ENCODE results near the gene PAPSS2. TPM values are rescaled to one million over a fixed set of nuclear protein-coding genes. Genes with fewer than 3 reads are reported as not detected.
A peak's percentile ranks its signal among the peaks of the same experiment; 100 is the strongest.

Gene PAPSS2
- total RNA-seq, 2 donors from 2014 or later, result 16.9 to 17.5 TPM

- intact Hi-C loops (cut with DNase I), result no loop called here
- H3K9me3 ChIP-seq, result no peaks in the 10 kb centered on the region
- H3K4me3 ChIP-seq, result no peak overlapping the region
- H3K36me3 ChIP-seq (replicated peaks in 1 of 2; ENCODE audit: insufficient read depth in 1 of 2, low read depth in 2 of 2), result peaks cover 0 to 1% of the 10 kb centered on the region in 2 donors
- no peaks in the 10 kb centered on the region for H3K27me3 ChIP-seq
- peaks cover 18% of the 10 kb centered on the region for H3K4me1 ChIP-seq
- TF ChIP-seq CTCF (IDR thresholded peaks at IDR 0.05), result no peak
- TF ChIP-seq POLR2A (IDR thresholded peaks at IDR 0.05), result no peak
- no peak for DNase-seq
- no peak for ATAC-seq
- no peak overlapping the region for H3K27ac ChIP-seq
Measured at GRCh38 chr10:87759551-87759950, 99.9 kb downstream of the PAPSS2 start.

GRCh38 chr10:87760195-87760905 is 100.7 kb downstream of the PAPSS2 start:
- no peak overlapping the region for H3K4me3 ChIP-seq
- peaks cover 18% of the 10 kb centered on the region for H3K4me1 ChIP-seq
- intact Hi-C loops (cut with DNase I), result no loop called here
- no peak for ATAC-seq
- DNase-seq, result peak in 1 of 4 donors; percentile 8
- H3K36me3 ChIP-seq (replicated peaks in 1 of 2; ENCODE audit: insufficient read depth in 1 of 2, low read depth in 2 of 2), result peaks cover 0 to 1% of the 10 kb centered on the region in 2 donors
- no peaks in the 10 kb centered on the region for H3K27me3 ChIP-seq
- TF ChIP-seq CTCF (IDR thresholded peaks at IDR 0.05) (no peak), POLR2A (IDR thresholded peaks at IDR 0.05) (no peak)
- no peak overlapping the region for H3K27ac ChIP-seq
- 68 to 83% methylated on average over 6 of the region's 6 CpGs for WGBS, 2 donors
- no peaks in the 10 kb centered on the region for H3K9me3 ChIP-seq

GRCh38 chr10:87761153-87761552 is 101.5 kb downstream of the PAPSS2 start:
- ATAC-seq, result no peak
- H3K36me3 ChIP-seq (replicated peaks in 1 of 2; ENCODE audit: insufficient read depth in 1 of 2, low read depth in 2 of 2), result peaks cover 0 to 2% of the 10 kb centered on the region in 2 donors
- H3K9me3 ChIP-seq, result no peaks in the 10 kb centered on the region
- WGBS, 2 donors, result 83 to 97% methylated on average over 4 of the region's 4 CpGs
- no peak overlapping the region for H3K4me3 ChIP-seq
- TF ChIP-seq CTCF (IDR thresholded peaks at IDR 0.05) (no peak), POLR2A (IDR thresholded peaks at IDR 0.05) (no peak)
- peaks cover 18% of the 10 kb centered on the region for H3K4me1 ChIP-seq
- no peaks in the 10 kb centered on the region for H3K27me3 ChIP-seq
- DNase-seq, result no peak
- intact Hi-C loops (cut with DNase I), result no loop called here
- H3K27ac ChIP-seq, result no peak overlapping the region

- WGBS, 2 donors, result 67 to 76% methylated on average over 2 of the region's 2 CpGs
- peak in 2 of 4 donors; percentile 18 to 32 for DNase-seq
Measured at GRCh38 chr10:87761892-87762291, 102.2 kb downstream of the PAPSS2 start.

More at GRCh38 chr10:87761892-87762291, 102.2 kb downstream of the PAPSS2 start:
- Histone ChIP-seq H3K36me3 (replicated peaks in 1 of 2; ENCODE audit: insufficient read depth in 1 of 2, low read depth in 2 of 2) (peaks cover 0 to 4% of the 10 kb centered on the region in 2 donors), H3K27me3 (no peaks in the 10 kb centered on the region), H3K9me3 (no peaks in the 10 kb centered on the region), H3K4me1 (peaks cover 18% of the 10 kb centered on the region), H3K27ac (no peak overlapping the region), H3K4me3 (no peak overlapping the region)
- ATAC-seq, result peak; percentile 58
- intact Hi-C loops (cut with DNase I), result no loop called here
- no peak for TF ChIP-seq CTCF (IDR thresholded peaks at IDR 0.05)
- no peak for TF ChIP-seq POLR2A (IDR thresholded peaks at IDR 0.05)

Data from body of pancreas (tissue), 4 donors.